ENCODE measurements around the gene PCMTD2.
"Not testable (repeated sequence)": the region's sequence is repeated elsewhere in the genome, so short reads cannot be mapped to it uniquely, and the experiment has no call there.

- TF ChIP-seq CTCF (conservative IDR thresholded peaks at IDR 0.05; ENCODE audit: low read depth, low read length); EZH2 (IDR thresholded peaks at IDR 0.05; ENCODE audit: low read length, unreplicated experiment); EZH2phosphoT487 (IDR thresholded peaks at IDR 0.05; ENCODE audit: borderline replicate concordance, low read length): not testable (repeated sequence)
Measured at GRCh38 chr20:64317331-64317730, 61.8 kb downstream of the PCMTD2 start.
